HG03095 (cell line): ENCODE results near the gene SUMF1.

Experiments
- ATAC-seq: cut with Tn5 transposase; IDR thresholded peaks from one replicate; pipeline ENCODE4 v1.9.1; 2021; ENCODE audit warnings: moderate library complexity; ENCODE audit not compliant: unreplicated experiment

The SUMF1 gene

DNA sequence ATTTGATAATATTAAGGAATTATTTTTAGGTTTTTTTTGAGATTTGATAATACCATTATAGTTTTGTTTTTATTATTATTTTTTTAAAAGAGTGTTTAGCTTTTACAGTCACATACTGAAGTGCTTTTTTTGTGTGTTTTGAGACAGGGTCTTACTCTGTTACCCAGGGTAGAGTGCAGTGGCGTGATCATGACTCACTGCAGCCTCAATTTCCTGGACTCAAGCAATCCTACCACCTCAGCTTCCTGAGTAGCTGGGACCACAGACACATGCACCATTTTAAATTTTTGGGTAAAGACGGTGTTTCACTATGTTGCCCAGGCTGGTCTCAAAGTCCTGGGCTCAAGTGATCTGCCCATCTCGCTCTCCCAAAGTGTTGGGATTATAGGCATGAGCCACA is 73.0 kb downstream of the SUMF1 start:
- ATAC-seq: no peak

DNA sequence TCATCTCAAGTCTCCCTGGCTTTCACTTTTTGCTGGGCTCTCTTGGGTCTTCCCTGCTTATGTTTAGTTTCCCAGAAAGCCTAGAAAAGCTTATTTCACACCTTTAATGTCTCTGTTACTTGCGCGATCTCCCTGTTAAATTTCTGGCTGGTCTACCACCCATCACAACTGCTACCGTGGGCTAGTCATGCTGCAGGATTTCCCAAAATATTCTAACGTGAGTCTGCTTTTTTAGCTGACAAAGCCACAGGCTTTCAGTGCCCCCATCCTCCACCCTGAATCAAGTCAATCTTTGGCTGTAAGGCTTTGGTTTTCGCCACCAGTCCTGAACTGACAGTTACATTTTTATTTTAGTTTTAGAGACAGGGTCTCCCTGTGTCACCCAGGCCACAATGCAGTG is 74.1 kb downstream of the SUMF1 start:
- ATAC-seq: no peak

DNA sequence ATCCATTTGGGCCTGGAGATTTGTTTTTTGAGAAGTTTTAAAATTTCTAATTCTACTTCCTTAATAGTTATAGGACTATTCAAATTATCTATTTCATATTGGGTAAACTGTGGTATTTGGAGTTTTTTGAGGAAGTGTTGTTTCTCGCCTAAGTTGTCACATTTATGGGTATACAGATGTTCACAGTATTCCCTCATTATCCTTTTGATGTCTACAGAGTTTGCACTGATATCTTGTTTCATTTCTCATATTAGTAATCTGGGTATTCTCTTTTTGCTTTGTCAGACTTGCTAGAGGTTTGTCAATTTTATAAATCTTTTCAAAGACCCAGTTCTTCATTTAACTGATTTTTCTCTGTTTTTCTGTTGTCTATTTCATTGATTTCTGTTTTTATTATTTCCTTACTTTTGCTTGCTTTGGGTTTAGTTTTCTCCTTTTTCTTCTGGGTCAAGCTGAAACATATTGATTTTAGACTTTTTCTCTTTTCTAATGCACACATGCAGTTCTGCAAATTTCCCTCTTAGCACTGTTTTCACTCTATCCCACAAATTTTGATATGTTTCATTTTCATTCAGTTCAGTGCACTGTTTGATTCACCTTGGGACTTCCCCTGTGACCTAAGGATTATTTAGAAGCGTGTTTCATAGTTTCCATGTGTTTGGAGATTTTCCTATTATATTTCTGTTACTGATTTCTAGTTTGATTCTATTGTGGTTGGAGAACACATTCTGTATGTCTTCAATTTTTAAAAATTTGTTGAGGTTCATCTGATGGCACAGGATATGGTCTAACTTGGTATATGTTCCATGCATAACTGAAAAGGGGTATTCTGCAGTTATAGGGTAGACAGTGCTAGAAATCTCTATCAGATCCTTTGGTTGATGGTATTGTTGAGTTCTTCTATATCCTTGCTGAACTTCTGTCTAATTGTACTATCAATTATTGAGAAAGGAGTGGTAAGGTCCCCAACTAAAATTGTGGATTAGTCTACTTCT is 79.6 kb downstream of the SUMF1 start:
- ATAC-seq: no peak

DNA sequence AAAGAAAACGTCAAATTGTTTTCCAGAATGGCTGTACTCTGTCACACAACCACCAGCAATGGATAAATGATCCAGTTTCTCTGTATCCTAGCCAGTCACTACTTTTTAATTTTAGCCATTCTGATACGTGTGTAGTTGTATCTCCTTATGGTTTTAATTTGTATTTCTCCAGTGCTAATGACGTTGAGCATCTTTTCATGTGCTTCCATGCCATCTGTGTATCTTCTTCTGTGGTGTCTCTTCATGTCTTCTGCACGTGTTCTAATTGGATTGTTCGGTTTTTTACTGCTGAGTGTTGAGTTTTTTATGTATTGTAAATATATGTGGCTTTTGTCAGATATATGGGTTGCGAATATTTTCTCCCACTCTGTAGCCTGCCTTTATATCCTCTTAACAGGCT is 81.9 kb downstream of the SUMF1 start:
- no peak for ATAC-seq

DNA sequence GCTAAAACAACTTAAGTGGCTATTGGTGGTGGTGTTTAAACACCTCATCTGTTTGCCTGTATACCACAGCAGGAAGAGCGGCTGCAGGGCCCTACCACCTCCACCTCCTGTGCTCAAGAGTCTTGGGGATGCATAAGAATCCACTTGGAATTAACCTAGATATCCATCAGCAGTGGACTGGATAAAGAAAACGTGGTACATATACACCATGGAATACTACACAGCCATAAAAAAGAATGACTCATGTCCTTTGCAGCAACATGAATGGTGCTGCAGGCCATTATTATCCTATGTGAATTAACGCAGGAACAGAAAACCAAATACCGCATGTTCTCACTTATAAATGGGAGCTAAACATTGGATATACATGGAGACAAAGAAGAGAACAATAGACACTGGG is 87.1 kb downstream of the SUMF1 start:
- no peak for ATAC-seq

DNA sequence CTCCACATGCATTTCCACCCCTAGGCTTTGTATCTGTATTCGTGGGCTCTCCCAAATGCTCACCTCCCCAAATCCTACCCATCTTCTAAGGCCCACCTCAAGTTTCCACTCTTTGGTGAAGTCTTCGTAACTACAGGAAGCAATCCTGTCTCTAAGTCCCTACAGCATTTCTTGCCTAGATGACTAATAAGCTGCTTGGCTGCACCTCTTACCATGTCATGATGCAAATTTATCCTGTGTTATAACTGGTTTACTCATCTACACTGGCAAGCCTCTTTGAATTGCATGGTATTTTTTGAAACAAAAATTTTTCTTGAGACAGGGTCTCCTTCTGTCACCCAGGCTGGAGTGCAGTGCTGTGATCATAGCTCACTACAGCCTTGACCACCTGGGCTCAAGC is 90.6 kb downstream of the SUMF1 start:
- no peak for ATAC-seq

DNA sequence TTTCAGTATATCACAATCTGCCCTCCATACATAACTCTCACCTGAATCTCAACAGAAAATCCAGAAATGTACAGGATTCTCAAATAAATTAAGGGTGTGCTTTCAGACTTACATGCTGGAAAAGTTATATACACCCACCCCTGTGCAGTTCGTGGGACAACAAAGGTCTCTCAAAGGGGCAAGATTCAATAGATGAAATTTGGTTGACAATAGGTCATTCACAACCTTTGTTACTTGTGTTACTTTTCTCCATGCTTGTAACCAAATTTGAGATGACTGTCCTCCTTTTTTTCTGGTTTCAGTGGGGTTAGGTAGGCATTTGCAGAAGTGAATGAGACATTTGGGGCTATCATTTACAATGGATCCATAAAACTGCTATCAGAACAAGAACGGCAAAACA is 91.2 kb downstream of the SUMF1 start:
- ATAC-seq: no peak

DNA sequence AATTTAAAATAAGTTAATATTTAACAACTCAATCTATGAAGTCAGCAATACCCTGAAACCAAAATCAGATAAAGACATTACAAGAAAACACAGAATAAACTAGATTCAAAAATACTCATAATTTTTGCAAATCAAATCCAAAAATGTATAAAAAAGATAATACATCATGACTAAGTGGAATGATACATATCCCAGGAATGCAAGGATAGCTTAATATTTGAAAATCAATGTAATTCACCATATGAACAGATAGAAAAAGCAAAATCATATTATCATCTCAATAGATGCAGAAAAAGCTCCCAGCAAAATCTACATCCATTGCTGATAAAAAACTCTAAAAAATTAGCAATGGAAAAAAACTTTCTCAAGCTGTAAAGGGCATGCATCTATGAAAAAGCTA is 93.4 kb downstream of the SUMF1 start:
- no peak for ATAC-seq

DNA sequence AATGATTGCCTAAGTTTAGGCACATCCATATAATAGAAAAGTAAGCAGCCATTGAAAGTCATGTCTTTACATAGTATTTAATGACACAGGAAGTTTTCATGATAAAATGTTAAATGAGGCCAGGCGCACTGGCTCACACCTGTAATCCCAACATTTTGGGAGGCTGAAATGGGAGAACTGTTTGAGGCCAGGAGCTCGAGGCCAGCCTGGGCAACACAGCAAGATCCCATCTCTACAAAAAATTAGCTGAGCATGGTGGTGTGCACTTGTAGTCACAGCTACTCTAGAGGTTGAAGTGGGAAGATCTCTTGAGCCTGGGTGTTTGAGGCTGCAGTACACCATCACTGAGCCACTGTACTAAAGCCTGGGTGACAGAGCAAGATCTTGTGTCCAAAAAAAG is 104.5 kb downstream of the SUMF1 start:
- no peak for ATAC-seq

DNA sequence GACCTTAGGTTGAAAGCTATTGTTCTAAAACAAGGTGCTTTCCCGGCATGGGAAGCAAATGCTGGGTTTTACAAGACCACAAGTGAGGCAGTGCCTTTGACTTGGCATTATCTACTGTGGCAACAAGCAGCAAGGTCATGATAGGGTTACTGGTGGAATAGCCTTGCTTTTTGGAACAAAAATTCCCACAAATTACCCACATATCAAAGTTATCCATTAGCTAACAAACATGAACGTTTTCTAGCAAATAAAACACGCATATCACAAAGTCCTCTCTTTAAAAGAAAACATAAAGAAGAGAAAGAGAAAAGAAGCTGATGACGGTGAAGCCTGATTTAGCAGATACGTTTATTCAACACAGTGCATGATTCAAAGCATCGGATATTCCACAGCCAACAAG is 106.3 kb downstream of the SUMF1 start:
- no peak for ATAC-seq

DNA sequence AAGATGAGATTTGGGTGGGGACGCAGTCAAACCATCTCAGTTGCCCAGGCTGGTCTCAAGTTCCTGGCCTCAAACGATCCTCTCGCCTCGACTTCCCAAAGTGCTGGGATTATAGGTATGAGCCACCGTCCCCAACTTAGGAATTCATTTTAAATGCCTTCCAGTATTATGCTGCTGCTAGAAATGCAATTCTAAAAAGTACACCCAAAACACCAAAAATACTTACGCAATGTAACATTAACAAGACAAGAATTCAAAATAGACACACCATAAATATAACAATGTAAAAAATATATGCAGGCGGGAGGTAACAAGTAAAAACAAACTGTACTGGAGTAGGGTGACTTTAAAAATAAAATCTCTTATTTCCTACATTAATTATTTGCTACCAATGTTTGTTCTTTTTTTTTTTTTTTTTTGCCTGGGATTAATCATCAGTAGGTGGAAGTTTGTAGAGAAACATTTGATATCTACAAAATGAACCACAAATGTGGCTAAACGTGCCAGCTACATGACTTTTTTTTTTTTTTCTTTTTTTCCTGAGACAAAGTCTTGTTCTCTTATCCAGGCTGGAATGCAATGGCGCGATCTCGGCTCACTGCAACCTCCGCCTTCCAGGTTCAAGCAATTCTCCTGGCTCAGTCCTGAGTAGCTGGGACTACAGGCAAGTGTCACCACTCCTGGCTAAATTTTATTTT is 107.1 kb downstream of the SUMF1 start:
- ATAC-seq: no peak

DNA sequence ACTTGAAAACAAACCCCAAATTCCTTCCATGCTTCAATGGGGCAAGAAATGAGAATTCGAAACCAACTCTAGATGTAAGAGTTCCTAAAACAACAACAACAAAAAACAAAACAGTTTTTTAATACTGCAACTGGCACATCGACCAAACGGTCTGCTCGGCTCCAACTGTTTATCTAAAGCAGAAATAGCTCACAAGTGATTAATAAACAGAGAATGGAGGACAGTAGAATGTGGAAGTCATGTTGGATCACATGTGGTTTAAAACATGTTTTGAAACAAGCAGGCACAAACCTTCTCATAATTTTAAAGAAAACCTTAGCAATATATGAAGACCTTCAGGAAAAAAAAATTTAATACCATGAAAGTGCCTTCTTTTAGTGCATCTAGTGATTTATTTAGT is 108.8 kb downstream of the SUMF1 start:
- ATAC-seq: no peak

DNA sequence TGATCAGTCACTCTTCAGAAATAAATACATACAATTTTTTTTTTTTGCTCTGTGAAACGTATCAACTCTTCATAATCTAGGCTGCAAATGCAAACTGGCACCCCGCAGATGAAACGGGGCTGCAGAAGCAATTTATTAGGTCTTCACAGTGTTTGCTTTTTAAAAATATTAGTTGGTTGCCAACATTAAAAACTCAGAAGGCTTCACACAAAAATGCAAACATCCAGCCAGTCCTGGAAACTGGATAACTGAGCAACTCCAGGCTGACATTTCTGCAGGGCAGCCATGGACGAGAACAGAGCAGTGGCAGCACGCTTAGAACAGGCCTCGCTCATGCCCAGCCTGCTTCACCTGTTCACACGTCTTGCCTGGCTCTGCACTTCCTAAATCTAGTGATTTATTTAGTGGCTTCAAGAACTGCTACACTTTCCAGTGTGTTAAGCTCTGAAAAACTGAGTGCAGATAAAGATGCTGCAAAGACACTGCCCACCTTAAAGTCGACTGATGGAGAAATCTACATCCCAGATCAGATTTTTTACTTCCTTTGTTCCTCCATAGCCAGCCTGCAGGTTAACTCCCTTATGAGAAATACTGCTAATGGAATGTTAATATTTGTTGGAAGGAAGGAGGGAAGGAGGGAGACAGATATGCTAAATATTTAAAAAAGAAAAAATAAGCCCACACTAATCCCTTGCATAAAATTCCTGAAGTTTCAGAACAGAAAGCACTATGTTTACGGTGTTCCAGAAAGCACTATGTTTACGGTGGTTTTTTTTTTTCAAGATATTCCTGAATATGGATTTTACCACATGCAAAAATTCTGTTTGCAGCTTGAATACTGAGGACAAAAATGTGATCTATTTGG is 110.3 kb downstream of the SUMF1 start:
- no peak for ATAC-seq

DNA sequence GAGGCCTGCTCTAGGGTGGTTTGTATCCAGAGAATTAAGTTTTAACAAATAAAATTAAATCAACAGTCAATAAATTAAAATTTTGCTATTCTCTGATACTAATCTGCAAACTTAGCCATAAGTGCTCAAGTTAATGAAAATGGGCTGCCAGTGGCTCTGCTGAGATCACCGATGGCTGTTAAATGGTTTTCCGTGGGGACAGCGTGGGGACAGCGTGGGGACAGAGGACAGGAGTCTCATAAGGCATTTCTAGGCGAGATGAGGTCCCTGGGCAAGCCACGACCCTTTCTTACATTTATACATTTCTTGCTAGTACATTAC is 110.9 kb downstream of the SUMF1 start:
- ATAC-seq: no peak

DNA sequence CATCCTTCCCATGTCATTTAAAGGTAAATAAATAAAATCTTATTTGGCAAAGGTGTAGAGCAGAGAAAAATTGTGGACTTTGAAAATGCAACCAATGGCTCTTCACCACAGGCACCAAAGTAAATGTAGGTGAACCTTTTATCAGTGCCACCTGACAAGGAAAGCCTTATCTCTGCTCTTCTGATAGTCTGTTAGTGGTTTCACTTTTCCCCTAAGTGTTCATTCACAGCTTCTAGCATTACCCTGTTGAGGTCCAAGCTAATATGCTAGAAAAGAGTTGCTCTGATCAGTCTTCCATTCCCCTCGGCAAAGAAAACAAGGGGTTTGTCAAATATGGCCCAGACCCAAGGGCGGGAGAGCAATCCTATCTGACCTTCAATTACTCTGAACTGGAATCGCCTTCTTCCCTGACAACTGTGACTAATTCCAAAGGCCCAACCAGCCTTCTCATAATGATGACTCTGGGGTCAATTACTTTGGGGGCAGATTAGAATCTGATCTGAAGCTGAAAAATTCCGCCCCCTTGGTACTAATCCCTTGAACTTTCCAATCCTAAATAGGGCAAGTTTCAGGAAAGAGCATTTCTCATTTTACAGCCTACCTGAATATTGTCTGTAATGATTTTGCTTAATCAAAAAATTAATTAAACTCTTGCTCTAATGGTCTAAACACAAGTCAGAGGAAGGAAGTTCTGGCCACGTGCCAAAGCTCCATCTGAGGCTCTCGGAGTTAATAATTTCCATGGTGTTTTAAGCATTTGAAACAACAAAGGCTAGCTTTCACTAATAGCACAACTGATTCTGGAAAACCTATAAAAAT is 111.5 kb downstream of the SUMF1 start:
- no peak for ATAC-seq

DNA sequence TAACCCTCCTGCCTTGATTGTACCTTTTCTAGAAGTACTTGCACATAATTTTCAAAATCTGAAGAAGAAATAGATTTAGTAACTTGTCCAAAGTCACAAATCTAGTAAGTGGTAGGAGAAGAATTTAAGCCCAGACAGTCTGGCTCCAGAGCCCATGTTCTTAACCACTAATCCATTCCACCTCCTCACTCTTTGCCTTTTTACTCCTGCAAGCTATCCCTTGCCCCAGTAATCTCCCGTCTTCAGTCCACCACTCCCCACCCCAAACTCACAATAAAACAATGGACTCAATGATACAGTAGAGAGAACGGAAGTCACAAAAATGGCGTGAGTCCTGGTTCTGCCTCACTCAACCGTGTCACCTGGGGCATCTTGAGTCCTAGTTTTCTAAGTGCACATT is 115.2 kb downstream of the SUMF1 start:
- ATAC-seq: no peak

DNA sequence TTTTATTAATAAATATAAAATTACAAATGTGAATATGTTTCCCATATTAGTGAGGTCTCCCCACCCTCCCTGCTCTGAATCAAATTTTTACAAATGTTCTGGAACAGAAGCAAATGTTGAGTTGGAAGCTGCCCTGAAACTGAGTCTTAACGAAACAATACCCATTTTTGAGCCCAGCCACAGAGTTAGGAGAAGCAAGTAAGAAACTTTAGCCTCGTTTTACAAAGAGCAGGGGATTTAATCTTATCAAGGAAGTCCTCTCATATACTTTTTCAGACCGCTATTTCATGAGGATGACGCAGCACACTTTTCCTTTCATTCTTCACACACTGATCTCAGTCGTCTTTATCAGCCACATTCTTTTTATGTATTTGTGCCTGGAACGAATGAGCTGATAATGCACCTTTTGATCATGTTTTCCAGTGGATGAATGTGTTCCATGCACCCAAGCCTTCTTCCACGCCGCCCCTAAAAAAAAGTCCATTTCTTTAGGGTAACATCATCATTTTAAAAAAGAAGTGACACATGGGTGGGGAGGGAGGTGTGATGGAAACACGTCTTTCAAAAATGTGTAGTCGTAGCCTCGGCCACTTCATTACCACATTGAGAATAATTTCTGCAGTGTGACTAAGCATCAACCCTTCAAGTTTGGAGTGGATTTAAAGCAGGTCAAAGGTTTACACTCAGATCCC is 115.8 kb downstream of the SUMF1 start:
- peak; percentile 42 for ATAC-seq

DNA sequence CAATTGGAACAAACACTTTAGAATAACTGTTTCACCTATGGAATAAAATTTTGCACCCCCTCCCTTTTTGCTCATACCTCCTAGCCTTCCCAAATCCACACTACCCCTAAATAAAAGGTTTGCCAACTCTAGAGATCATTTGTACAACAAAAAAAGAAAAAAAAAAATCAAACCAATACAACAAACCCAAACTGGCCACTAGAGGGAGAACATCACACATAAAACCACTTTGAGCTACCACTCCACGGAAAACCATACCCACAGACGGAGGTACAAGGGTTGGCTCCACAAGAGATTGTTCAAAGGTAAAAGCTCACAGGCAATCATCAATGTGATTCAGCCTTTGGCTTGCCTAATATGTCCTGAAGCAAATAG is 116.3 kb downstream of the SUMF1 start:
- peak; percentile 86 for ATAC-seq

DNA sequence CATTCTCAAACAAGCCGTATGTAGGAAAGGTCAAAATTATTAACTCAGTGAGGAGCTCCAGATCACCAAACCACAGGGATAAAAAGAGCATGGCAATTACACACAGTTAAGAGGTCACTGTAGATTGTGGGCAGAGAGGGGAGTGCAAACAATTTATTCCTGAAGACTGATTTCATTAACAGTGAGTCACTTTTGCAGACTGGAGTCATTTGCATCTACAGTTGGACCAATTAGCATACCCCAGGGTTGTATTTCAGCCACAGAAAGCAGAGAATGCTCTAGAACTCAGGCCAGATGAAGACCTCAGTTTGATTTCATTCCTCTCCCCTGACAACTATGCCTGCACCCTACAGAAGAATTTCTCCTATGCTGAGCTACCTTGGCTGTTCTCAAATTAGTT is 123.8 kb downstream of the SUMF1 start:
- ATAC-seq: no peak

DNA sequence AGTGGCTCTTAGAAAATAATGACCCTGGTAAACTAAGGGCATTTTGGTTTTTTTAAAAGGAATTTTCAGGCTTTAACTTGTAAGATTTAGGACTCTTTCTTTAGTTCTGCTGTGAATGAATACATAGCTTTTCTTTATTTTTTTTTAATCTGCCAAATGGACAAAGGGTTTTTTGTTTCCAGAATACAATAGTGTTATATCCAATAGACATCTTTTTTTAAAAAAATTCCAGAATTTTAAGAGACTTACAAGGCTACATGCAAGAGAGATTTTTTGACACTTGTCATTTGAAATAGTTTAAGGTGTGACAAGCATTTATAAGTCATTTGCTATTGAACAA is 125.8 kb downstream of the SUMF1 start:
- no peak for ATAC-seq
